Measurements from ENCODE around the gene AGR2. TPM values are rescaled to one million over a fixed set of nuclear protein-coding genes. Genes with fewer than 3 reads are reported as not detected.
"Not testable (repeated sequence)": the region's sequence is repeated elsewhere in the genome, so short reads cannot be mapped to it uniquely, and the experiment has no call there.

Gene AGR2
- polyA plus RNA-seq, 3 donors = 59.1 to 74.6 (median 66.8) TPM

DNA sequence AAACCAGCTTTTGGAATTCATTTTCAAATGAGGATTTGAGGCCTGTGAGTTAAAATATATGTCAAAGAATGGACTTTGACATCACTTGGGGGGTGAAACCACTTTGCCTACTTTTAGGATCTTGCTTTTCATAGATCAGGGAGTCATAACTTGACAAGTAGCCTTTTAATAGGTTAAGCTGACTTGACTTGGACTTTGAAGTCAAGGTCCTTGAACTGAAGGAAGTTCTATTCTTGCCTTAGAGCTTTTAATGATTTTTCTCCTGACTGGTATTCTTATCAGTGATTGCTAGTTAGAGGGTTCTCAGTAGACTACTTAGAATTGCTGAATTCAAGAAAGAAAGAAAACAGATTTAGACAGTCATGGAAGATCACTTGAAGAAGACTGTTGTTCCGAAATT is 17.7 kb downstream of the AGR2 start:
- DNase-seq (ENCODE audit: extremely low read depth in 1 of 11, low read depth in 9 of 11, low spot score in 4 of 11) = no peak

DNA sequence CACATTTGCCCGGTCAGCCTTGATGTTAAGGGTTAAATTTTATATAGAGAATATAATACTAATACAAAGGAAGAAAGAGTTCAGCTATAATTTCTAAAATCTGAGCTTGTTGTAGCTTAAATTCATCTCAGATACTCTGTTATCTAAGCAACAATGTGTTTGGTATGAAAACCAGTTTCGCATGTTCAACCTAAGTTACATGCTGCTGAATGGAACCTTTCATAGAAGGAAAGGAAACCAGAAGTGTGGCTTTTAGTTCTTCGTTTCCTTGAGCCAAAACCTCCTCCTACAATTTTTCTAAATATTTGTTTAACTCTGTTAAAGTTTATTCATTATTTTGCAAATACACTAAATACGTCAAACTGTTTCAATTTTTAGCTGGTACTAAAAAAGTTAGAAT is 18.5 kb downstream of the AGR2 start:
- no peak for DNase-seq (ENCODE audit: extremely low read depth in 1 of 11, low read depth in 9 of 11, low spot score in 4 of 11)

- no peak for DNase-seq (ENCODE audit: extremely low read depth in 1 of 11, low read depth in 9 of 11, low spot score in 4 of 11)
These were observed 19.0 kb downstream of the AGR2 start for GRCh38 chr7:16785846-16786245.

DNA sequence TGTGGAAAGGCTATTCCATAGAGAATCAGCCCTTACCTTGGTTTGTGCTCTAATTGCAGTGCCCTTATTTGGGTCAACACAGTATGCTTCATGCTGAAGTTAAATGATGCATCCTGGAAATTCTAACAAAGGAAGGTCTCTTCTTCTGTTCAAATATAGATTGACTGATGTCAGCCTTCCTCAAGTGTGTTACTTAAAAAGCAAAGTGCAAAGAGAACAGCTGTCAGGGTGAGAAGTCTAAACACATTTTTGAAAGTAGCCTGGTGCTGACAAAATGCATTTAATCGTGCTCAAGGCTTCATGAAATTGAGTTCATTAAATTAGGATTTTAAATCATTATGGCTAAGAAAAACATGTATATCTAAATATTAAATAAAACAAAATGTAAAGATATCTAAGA is 19.5 kb downstream of the AGR2 start:
- DNase-seq (ENCODE audit: extremely low read depth in 1 of 11, low read depth in 9 of 11, low spot score in 4 of 11) = no peak

DNA sequence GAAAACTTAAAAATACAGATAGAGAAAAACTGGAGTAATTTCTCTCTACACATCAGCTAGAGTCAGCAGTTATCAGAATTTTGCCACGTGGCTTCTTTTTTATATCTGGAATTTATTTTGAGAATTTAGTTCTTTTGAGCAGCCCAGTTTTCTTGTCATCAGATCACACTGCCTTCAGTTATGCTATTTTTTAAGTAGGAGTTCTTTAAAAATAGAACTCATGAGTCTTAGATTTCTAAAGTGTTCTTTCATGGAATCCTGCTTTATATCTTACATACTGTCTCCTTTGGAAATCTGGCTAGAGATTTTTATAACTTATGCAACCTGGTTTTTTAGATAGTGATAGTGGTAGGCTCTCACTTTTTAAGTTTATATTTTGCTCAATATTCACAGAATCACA is 24.2 kb downstream of the AGR2 start:
- DNase-seq (ENCODE audit: extremely low read depth in 1 of 11, low read depth in 9 of 11, low spot score in 4 of 11) = no peak

GRCh38 chr7:16779051-16779450 is 25.7 kb downstream of the AGR2 start:
- DNase-seq (ENCODE audit: extremely low read depth in 1 of 11, low read depth in 9 of 11, low spot score in 4 of 11) = no peak

DNA sequence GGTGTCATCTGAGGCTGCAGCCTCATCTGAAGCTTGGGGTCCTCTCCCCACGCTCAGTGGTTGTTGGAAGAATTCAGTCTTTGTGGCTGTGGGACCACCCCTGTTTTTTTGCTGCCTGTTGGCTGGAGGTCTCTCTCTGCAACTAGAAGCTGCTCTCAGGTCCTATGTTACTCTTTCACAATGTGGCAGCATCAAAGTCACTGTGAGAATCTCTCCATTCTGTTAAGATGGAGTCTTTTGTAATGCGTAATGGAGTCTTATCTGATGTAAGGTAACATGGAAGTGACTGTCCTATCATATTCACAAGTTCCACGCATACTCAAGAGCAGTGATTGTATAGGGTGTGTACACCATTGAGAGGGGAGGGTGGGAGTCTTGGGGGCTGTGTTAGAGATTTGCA is 26.3 kb downstream of the AGR2 start:
- no peak for DNase-seq (ENCODE audit: extremely low read depth in 1 of 11, low read depth in 9 of 11, low spot score in 4 of 11)

DNA sequence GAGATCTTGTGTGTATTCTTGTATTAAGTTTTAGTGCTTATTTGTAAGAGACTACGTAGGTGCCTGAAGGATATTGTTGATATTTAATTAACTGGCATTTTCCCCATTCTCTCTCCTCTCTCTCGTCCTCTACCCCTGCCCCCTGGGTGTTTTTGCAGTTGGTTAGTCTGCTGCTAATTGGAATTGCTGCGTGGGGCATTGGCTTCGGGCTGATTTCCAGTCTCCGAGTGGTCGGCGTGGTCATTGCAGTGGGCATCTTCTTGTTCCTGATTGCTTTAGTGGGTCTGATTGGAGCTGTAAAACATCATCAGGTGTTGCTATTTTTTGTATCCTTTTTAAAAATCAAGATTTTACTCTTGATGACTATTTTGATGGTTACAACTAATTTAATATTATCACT is 28.7 kb downstream of the AGR2 start:
- no peak for DNase-seq (ENCODE audit: extremely low read depth in 1 of 11, low read depth in 9 of 11, low spot score in 4 of 11)

DNA sequence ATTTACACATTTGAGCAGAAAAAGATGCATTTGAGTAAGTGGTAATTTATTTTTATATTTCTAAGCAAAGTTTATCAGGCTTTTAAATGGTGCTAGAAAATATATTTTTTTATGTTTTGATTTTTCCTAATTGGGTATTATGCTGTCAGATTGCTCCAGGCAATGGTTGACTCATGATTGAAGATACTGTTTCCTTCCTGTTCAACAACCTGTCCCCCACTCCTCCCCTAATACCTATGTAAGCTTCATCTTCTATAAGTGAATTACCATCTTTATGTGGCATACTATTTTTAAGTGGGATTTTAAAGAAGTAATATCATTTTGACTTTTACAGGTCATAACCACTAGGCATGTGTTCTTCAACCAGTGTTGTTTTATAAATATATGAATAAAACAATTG is 29.8 kb downstream of the AGR2 start:
- DNase-seq (ENCODE audit: extremely low read depth in 1 of 11, low read depth in 9 of 11, low spot score in 4 of 11) = no peak

- DNase-seq (ENCODE audit: extremely low read depth in 1 of 11, low read depth in 9 of 11, low spot score in 4 of 11) = no peak
These were observed 30.5 kb downstream of the AGR2 start for GRCh38 chr7:16774294-16774693.

- DNase-seq (ENCODE audit: extremely low read depth in 1 of 11, low read depth in 9 of 11, low spot score in 4 of 11) = no peak
These were observed 30.9 kb downstream of the AGR2 start for GRCh38 chr7:16773884-16774283.

DNA sequence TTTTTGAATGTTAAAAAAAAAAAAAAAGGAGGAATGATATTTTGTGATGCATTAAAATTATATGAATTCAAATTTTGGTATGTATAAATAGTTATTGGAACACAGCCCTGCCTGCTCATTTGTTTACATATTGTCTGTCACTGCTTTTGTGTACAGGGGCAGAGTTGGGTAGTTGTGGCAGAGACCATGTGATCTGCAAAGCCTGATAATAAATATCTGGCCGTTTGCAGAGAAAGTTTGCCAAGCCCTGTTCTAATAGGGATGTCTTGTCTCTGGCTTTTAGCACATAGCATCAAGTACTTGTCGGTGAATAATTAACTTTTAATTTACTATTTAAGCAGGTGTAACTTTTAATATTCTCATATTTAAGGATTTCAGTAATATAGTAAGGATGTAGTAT is 31.5 kb downstream of the AGR2 start:
- DNase-seq (ENCODE audit: extremely low read depth in 1 of 11, low read depth in 9 of 11, low spot score in 4 of 11) = no peak

GRCh38 chr7:16770657-16771329 is 34.0 kb downstream of the AGR2 start:
- no peak for DNase-seq (ENCODE audit: extremely low read depth in 1 of 11, low read depth in 9 of 11, low spot score in 4 of 11)

DNA sequence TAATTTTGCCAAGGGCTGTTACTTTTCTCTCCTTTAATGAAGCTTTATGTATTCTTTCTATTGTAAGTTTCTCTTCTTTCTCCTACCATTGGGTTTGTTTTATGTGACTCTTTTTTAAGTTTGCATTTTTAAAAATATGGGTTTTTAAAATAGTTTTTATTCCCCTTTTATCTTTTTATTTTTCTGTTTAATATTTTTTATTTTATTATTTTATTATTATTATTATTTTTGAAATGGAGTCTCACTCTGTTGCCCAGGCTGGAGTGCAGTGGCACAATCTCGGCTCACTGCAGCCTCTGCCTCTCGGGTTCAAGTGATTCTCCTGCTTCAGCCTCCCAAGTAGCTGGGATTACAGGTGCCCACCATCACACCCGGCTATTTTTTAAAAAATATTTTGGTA is 34.8 kb downstream of the AGR2 start:
- DNase-seq (ENCODE audit: extremely low read depth in 1 of 11, low read depth in 9 of 11, low spot score in 4 of 11) = not testable (repeated sequence)

DNA sequence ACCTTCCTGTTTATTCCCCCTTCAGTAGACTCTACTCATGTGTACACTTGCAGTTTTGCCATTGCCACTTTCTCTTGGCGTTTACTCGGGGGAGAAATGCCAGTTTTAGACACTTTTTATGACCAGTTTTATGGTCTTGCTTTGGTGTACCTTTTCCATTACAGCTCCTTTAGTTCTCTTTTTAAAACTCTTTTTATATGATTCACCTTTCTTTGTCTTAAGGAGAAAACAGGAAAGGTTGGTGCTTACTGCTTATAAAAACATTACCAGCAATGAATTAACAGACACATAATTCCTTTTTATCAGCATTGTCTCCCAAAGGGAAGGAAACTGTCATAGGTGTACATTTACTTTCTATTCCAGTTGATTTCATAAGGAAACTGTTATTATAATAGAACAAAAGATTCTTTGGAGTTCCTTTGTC is 39.4 kb downstream of the AGR2 start:
- DNase-seq (ENCODE audit: extremely low read depth in 1 of 11, low read depth in 9 of 11, low spot score in 4 of 11) = no peak

DNA sequence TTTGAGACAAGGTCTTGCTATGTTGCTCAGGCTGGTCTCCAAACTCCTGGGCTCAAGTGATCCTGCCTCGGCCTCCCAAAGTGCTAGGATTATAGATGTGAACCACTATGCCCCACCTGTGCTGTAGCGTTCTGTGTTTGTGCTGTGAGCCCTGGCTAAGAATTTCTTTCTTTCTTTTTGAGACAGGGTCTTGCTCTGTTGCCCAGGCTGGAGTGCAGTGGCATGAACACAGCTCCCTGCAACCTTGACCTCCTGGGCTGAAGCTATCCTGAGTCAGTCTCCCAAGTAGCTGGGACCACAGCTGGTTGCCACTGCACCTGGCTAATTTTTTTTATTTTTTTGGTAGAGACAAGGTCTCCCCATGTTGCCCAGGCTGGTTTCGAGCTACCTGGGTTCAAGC is 39.9 kb downstream of the AGR2 start:
- no peak for DNase-seq (ENCODE audit: extremely low read depth in 1 of 11, low read depth in 9 of 11, low spot score in 4 of 11)

- DNase-seq (ENCODE audit: extremely low read depth in 1 of 11, low read depth in 9 of 11, low spot score in 4 of 11) = no peak
These were observed 42.6 kb downstream of the AGR2 start for GRCh38 chr7:16762177-16762576.

DNA sequence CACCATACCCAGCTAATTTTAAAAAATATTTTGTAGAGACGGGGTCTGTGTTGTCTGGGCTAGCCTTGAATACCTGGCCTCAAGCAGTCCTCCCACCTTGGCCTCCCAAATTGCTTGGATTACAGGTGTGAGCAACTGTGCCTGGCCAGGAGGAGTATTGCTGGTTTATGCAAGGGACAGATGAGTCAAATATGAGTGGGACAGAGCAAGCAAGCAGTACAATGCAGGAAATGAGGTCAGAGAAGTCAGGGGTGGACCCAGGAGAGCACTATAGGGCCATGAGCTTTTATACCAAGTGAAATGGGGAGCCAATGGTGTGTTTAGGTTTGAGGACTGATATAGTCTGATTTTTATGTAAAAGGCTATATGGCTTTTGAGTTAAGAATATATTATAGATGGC is 45.0 kb downstream of the AGR2 start:
- DNase-seq (ENCODE audit: extremely low read depth in 1 of 11, low read depth in 9 of 11, low spot score in 4 of 11) = no peak

DNA sequence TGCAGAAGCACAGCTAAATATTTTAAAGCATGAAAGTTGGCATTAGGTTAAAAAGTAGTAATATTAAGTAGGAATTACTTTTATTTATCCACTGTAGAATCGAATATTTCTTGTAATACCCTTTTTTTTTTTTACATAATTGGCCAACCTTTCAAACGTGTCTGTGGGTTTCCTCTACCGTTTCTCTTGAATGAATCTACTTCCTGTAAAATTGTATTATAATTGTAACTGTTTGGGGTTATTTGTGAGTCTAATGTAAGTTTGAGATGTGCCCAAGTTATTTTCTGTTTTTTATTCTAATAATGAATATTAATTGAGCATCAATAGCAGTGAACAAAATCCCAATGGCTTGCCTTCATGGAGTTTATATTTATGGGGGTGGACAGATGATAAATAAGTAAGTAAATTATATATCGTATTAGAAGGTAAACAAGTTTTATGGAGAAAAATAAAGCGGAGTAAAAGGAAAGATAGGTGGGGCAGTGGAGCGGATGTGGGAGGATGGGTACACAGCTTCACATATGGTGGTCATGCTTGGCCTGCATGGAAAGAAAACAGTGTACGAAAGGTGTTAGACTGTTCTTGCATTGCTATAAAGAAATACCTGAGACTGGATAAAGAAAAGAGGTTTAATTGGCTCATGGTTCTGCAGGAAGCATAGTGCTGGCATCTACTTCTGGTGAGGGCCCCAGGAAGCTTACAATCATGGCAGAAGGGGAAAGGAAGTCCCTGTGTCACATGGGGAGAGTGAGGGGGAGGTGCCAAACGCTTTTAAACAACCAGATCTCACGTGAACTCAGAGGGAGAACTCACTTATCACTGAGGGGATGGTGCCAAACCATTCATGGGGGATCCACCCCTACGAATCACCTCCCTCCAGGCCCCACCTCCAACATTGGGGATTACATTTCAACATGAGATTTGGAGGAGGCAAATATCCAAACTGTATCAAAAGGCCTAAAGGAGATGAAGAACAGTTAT is 45.9 kb downstream of the AGR2 start:
- DNase-seq (ENCODE audit: extremely low read depth in 1 of 11, low read depth in 9 of 11, low spot score in 4 of 11) = no peak

- no peak for DNase-seq (ENCODE audit: extremely low read depth in 1 of 11, low read depth in 9 of 11, low spot score in 4 of 11)
These were observed 46.8 kb downstream of the AGR2 start for GRCh38 chr7:16758036-16758435.

All from renal cortex interstitium (tissue), 11 donors.